GM19467 (cell line): Measurements from ENCODE around the gene MAP3K20.
"Not testable (repeated sequence)": the region's sequence is repeated elsewhere in the genome, so short reads cannot be mapped to it uniquely, and the experiment has no call there.

Experiments
- ATAC-seq: cut with Tn5 transposase; IDR thresholded peaks from one replicate; pipeline ENCODE4 v1.9.1; 2021; ENCODE audit warnings: mild to moderate bottlenecking, moderate library complexity; ENCODE audit not compliant: unreplicated experiment

Gene MAP3K20

DNA sequence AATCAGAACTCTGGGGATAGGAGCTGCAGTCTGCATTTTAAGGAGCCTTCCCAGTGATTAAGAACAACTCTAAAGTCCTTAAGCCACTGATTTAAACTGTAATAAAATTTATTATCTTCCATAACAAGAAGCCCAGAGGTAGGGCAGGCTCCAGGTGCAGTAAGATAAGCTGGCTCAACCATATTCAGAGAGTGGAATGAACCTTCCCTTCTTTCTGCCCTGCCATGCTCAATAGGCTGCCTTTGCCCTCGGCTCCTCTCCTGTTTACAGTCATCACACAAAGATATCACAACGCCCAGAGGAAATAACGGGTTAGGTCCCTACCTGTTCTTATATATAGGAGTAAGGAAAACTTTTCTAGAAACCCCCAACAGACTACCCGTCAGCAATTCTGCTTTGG lies 188.5 kb downstream of the MAP3K20 start:
- no peak for ATAC-seq

DNA sequence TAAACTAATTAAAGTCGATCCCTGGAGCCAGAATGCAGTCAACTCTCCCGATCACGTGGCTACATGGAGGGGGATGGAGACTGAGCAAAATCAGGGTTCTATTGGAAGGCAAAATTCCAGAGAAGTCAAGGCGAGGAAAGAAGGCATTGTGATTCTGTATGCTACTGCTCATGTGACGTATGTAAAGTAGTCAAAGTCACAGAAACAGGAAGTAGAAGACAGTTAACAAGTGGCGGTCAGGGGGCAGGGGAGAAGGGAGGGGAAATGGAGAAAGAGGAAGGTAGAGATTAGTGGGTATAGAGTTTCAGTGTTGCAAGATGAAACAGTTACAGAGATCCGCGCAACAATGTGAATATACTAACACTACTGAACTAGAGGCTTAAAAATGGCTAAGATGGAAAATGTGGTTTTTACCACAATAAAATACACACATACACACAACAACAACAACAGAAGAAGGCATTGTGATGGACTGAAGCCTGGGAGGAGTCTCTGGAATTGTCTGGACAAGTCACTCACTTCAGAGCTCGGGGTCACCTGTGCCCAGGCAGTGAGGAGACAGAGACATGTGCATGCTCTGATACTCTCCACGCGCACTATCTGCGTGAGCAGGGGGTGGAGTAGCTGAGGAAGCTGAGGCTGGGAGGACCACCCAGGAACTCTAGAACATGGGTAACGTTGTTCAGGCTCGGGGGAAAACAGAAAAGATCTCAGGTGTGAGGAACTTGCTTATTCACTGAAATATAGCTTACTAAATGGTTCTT lies 189.1 kb downstream of the MAP3K20 start:
- peak; percentile 94 for ATAC-seq

DNA sequence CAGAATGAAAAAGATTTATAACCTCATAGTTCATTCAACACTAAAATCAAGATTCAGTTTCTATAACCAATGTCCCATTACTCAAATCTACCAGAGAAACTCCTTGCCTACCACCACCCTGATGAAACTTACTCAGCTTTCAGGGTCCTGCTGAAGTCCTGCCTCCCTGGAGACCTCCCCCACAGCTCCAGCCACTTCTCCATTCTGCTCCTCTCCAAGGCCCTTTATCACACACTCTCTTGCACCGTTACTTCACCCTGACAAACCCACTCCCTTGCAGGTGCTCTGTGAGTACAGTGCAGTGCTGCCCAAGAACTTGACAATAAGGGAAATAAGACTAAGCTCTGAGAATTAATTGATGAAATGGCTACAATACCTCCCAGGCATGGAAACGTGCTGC lies 195.5 kb downstream of the MAP3K20 start:
- no peak for ATAC-seq

DNA sequence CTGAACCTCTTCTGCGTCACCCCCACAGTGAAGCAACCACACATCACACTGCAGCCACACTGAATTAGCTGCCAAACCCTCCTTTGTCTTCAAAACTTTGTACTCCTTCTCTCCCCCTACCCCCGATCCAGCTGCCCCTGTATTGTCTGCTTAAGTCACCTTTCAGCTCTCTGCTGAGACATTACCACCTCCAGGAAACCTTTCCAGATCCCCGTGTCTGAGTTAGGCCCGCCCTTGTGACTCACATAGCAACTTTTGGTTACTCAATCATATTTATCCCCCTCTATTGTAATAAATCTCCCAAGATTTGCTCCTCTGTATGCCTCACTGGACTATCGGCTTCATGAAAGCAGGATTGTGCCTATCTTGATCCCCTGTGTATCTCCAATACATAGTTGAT lies 196.2 kb downstream of the MAP3K20 start:
- no peak for ATAC-seq

DNA sequence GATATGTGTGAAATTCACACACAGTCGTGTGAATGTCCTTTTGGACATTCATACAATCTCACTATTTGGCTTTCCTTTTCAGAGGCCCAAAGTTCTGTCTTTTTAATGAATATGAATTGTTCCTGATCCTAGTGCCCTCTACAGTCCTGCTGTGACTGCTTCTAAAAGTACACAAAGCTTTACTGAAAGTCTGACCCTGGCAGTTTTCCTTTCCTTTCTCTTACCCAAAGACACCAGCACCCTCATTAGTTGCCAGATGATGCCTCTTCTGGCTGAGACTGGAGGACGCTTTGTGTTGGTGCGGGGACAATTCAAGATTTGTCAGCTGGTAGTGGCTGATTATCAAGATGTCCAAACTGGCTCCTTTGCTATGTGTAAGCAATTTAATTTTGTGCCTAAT lies 197.2 kb downstream of the MAP3K20 start:
- no peak for ATAC-seq

DNA sequence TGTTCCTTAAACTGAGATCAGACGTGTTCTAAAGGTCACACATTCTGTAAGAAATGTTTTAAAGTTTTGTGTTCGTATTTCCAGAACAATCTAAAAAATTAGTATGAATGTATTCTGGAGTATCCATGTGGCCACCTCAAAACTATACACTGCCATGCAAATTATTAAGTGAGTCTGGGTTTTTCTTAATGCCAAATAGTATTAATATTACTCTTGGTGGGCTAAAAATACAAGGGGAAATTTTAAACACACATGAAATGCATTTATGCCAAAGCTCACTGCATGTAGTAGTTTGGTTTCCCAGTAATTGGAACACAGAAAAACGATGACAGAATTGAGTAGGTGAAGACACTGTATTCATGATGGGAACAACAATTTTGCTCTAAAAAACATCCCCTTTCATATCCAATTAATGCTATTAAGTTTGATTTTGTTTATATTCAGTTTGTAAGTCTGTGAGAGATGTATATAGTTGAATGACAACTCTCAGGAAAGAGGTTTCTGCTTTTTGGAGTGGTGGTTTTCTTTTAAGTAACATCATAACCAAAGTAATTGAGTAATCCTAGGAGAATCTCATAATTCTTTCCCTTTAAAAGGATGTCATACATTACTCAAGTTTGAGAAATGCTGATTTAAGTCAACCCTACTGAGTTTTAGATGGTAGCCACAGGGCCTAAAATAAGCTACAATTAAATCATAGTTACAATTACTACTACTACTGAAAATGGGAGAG lies 203.3 kb downstream of the MAP3K20 start:
- no peak for ATAC-seq

DNA sequence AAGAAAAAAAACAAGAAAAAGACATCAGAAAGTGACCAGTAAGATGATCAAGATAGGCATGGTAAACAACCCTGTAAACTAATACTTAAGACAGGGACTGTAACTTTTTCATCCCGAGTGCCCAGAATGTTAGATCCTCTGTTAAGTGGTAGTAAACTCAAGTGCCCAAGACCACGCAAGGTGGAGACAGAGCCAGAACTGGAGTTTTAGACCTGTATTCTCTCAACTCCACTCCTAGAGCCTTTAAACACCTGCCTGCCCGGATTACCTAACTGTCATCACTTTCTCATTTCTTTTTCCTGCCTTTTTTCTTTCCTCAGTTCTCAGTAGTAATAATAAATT lies 203.9 kb downstream of the MAP3K20 start:
- ATAC-seq, result no peak

DNA sequence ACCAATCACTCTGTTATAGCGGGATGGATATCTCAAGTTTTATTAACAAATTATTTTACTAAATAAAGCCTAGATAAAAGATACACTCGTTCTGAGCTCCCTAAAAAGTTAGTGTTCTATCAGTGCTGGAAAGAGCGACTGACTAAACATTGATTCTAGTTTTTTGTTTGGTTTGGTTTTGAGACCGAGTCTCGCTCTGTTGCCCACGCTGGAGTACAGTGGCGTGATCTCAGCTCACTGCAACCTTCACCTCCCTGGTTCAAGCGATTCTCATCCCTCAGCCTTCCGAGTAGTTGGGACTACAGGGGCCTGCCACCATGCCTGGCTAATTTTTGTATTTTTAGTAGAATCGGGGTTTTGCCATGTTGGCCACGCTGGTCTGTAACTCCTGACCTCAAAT lies 205.2 kb downstream of the MAP3K20 start:
- no peak for ATAC-seq

DNA sequence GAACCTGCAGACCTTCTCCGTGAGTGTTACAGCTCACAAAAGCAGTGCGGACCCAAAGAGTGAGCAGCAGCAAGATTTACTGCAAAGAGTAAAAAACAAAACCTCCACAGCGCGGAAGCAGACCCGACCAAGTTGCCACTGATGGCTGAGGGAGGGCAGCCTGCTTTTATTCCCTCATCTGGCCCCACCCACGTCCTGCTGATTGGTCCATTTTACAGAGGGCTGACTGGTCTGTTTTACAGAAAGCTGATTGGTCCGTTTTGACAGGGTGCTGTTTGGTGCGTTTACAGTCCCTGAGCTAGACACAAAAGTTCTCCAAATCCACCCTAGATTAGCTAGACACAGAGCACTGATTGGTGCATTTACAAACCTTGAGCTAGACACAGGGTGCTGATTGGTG lies 206.3 kb downstream of the MAP3K20 start:
- ATAC-seq, result not testable (repeated sequence)

DNA sequence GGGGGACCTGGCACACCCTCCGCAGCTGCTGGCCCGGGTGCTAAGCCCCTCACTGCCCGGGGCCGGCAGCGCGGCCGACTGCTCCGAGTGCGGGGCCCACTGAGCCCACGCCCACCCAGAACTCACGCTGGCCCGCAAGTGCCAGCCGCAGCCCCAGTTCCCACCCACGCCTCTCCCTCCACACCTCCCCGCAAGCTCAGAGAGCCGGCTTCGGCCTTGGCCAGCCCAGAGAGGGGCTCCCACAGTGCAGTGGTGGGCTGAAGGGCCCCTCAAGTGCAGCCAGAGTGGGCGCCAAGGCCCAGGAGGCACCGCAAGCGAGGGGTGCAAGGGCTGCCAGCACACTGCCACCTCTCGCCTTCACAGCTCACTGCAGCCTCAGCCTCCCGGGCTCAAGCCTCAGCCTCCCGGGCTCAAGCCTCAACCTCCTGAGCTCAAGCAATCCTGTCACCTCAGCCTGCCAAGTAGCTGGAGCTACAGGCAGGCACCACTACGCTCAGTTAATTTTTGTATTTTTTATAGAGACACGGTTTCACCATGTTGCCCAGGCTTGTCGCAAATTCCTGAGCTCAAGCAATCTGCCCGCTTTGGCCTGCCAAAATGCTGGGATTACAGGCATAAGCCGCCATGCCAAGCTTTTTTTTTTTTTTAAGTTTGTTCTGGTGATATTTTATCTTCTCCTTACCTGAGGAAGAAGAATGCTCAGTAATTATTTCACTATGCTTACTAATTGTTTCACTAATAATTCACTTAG lies 207.3 kb downstream of the MAP3K20 start:
- no peak for ATAC-seq

DNA sequence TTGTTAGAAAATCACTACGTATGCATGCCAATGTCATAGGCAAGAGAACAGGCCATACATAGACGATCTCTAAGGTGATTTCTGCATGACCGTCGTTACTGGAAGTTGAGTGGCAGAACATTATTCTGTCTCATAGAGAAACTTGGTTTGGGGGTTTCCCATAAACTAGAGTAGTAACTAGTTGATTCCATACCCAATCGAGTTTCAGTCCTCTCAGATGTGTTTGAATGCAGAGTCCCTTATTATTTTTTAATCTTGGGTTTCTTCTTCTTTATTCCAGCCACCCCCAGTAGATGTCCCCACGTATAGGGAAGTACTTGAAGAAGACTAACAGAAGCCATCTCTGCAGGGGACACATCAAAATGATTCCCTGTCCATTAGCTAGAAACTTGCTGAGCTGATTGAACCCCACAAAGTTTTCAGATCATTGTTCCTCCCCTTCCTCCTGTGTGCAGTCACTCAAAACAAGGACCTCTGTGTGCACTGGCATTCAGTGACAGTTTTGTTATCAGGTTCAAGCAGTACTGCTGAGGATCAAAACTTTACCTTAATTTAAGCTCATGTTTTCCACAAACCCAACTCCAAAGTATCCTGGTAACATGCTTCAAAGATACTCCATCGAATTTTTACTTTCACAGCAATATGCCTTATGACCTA lies 210.6 kb downstream of the MAP3K20 start:
- peak; percentile 67 for ATAC-seq

DNA sequence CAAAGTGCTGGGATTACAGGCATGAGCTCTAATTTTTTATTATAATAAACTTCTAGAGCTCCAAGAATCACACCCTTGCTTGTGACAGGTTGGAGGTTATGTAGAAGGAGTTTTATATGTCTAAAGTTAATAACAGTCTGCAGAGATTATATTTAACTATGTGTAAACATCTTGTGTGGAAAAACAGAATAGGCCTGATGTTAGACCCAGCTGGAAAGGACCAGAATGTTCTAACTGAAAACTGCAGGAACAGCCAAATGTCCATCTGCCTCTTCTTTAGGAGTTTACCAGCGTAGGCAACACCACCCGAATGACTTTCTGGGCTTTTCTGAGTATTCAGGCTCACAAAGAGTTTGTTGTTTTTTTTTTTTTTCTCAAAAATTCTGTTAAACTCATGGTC lies 211.9 kb downstream of the MAP3K20 start:
- no peak for ATAC-seq

DNA sequence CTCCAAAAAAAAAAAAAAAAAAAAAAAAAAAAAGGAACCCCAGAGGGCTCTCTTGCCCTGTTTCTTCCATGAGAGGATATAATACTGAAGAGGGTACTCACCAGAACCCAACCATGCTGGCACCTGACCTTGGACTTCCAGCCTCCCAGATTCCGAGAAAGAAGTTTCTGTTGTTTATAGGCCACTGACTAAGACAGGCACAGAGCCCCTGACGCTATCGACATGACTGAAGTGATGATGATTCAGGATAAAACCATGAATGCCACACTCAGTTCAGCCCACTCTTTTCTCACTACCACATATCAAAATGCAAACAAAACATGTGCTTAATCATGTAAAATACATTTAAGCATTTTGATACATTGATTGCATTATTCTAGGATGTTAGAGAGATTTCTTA lies 212.9 kb downstream of the MAP3K20 start:
- no peak for ATAC-seq

DNA sequence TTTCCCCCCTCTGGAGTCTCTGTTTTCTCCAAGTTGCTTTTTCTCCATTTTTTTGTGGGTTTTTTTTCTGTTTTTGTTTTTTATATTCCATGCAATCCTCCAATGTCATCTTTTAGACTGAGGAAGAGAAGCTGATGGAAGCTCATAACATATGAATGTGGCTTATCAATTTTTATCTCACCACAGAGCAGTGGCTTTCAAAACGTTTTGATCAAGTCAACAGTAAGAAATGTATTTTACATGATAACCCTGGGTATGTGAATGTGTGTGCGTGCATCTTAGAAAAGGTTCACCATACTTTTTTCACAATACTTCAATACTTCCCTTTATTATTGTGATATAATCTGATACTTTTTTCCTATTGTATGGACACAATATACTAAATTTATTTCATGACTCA lies 214.4 kb downstream of the MAP3K20 start:
- ATAC-seq, result no peak

DNA sequence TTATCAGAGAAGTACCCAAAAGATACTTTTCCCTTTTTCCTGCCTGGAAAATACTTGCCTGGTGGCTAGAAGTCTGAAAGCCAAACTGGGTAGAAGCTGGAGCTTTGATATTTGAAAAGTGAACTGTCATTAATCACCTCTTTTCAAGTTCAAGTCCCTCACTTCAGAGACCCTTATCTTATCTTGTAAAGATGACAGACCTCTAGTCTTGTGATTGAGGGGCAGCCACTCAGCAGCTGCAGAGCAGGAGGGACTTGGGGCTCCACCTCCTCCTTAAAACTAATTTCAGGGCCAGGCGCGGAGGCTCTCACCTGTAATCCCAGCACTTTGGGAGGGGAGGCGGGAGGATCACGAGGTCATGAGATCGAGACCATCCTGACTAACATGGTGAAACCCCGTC lies 214.9 kb downstream of the MAP3K20 start:
- no peak for ATAC-seq

DNA sequence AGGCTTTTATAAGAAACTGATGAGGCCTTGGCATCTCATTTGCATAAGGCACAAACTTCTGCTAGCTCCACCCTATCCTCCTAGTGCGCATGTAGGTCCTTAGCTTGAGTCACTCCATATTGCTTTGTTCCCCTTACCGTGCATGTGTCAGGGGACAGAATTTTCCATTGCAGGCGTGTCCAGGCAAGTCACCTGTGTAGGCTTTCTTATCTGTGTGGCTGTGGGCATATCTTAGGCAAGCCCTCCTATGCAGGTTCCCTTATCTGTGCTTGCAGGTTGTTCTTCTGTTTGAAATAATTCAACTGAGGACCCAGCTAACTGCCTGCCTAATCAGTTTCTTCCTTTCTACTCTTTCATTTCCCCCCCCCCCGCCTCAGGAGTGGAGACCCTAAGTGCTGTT lies 215.8 kb downstream of the MAP3K20 start:
- ATAC-seq, result no peak

DNA sequence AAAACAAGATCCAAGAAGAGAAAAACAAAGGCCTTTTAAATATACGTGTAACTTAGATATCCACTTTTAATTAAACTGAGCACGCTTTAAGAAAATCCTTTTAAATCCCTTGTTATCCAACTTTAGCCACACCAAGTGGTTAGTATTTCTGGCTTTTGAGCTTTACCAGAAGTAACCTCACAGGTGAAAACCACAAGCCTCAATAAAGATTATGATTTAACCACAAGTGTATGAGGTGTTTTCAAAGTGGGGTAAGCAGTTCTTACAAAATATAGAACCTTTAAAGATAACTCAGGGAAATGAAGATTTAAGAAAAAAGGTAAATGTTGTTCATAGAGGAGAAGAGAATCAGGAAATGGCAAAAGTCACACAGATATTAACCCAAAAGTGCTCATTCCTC lies 220.6 kb downstream of the MAP3K20 start:
- no peak for ATAC-seq

DNA sequence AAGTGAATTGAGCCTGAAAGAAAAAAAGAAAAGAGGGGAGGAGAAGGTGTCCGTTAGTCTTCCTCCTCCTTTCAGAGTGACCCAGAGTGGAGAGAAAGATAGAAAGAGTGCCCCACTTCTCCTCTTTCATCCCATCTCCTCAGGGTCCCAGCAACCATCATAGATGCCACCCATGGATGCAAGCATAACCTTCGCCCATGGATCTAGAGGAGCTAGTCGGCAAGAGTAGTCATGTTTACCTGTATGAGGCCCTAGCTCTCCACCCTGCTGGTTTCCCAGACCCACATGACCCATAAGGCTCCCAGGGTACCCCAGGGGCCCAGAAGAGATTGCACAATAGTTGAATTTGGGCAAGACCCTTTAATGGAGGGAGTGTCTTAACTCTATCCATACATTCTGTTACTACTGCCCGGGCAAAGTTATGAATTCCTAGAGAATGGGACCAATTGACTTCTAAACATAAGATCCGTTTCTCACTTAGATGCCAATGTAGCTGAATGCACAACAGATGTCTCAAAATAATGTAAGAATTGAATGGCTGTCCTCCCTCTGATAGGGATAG lies 223.0 kb downstream of the MAP3K20 start:
- no peak for ATAC-seq

DNA sequence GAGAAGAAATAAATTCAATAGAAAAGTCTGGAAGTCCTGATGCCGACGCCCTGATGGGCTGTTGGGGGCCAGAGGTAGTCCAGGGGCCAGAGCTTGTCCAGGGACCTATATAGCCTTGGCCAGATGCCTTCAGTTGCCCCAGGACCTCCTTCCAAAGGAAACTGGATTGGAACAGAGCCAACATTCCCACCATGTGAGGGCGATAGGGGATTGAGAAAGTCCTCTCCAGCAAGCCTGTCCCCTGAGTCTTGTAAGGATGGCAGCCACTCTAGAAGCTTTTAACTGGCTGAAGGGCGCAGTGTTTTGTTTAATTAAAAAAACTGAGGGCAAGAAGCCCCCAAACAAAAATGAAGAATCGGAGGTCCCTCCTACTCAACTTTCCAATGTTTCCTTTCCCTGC lies 224.1 kb downstream of the MAP3K20 start:
- no peak for ATAC-seq

DNA sequence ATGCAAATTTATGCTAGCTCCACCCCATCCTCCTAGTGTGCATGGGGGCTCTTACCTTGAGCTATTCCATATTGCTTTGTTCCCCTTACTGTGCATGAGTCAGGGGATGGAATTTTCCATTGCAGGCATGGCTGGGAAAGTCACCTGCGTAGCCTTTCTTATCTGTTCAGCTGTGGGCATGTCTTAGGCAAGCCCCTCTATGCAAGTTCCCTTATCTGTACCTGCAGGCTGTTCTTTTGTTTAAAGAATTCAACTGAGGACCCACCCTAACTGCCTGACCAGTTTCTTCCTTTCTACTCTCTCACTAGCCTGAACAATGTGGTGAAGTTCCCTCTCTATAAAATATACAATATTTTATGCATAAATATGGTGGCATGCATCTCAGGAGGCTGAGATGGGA lies 224.8 kb downstream of the MAP3K20 start:
- no peak for ATAC-seq

DNA sequence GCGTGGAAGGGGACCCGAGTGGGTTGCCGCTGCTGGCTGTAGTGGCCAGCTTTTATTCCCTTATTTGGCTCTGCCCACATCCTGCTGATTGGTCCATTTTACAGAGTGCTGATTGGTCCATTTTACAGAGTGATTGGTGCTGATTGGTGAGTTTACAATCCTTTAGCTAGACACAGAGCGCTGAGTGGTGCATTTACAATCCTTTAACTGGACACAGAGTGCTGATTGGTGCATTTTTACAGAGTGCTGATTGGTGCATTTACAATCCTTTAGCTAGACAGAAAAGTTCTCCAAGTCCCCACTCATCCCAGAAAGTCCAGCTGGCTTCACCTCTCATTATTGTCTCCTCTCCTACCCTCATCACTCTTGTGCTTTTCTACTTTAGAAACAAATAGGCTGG lies 225.9 kb downstream of the MAP3K20 start:
- ATAC-seq, result not testable (repeated sequence)
